Stimulated activated CD8-positive, alpha-beta memory T cell treated with anti-CD3 and anti-CD28 coated beads, Interleukin-7, amount 100 ng/mL, for 24 hours (primary cell): ENCODE measurements around the gene TICAM1.
A peak's percentile ranks its signal among the peaks of the same experiment; 100 is the strongest.
"Not testable (repeated sequence)": the region's sequence is repeated elsewhere in the genome, so short reads cannot be mapped to it uniquely, and the experiment has no call there.

Experiments
- DNase-seq: peaks from one replicate; pipeline ENCODE4 v3.0.0-alpha.2; 2020; ENCODE audit warnings: low read depth

TICAM1 gene

DNA sequence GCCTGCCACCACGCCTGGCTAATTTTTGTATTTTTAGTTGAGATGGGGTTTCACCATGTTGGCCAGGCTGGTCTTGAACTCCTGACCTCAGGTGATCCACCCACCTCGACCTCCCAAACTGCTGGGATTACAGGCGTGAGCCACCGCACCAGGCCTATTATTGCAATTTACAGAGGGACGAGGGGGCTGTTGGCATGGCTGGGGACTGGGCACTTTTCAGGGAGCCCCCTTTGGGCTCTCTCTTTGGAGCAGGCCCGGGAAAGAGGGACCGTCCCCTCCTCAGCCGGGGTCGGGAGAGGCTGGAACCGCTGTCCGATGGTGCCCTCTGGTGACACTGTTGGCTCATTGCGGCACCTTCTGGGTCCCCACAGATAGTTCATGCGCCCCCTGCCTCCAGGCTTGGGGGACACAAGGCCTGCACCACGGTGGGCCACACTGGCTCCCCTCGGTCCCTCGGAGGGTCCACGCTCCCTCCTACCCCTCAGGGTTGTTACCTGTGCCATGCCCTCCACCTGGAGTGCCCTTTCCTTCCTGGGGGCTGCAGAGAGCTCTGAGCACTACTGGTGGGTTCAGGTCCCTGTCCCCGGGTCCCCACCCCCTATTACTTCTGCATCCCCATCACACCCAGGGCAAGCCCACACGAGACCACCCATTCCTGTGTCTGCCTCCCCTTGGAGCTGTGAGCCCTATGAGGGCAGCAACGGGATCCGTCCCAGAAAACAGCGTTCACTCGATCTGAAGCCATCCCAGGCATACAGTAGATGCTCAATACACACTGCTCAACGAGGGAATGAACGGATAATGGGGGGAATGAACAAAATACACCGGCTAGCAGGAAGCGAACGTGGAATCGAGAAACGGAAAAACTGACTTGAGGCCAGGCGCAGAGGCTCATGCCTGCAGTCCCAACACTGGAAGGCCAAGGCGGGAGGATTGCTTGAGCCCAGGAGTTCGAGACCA is 27.5 kb downstream of the TICAM1 start:
- DNase-seq = peak; percentile 43

DNA sequence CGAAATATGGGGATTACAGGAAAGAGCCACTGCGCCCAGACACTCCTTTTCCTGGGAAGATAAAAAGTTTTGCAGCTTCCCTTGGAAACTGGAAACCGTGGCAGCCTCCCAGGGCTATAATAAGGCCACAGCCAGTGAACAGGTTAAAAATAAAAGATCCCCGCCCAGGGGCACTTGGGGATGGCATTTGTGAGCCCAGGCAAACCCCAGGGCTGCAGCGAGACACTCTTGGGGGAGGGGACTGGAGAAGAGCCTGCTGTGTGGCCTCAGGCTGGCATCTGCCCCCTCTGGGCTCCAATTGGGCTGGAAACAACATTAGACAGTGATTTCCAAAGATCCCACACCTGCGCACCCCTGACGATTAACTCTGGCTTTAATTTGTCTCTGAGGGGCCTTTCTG is 28.8 kb downstream of the TICAM1 start:
- DNase-seq = no peak

DNA sequence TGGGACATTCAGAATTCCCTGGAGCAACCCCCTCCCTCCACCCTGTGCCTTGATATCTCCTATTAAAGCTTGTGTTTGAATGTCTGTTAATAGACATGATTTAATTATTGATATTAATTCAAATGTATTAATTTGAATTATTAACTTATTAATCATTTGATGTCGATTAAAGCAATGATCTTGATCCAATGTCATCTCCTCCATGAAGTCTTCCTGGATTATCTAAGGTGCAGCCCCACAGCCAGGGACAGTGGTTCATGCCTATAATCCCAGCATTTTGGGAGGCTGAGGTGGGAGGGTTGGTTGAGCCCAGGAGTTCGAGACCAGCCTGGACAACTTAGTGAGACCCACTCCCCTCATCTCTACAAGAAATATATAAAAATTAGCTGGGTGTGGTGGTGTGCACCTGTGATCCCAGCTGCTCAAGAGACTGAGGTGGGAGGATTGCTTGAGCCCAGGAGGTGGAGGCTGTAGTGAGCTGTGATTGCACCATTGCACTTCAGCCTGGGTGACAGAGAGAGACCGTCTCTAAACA is 30.4 kb downstream of the TICAM1 start:
- DNase-seq = no peak

DNA sequence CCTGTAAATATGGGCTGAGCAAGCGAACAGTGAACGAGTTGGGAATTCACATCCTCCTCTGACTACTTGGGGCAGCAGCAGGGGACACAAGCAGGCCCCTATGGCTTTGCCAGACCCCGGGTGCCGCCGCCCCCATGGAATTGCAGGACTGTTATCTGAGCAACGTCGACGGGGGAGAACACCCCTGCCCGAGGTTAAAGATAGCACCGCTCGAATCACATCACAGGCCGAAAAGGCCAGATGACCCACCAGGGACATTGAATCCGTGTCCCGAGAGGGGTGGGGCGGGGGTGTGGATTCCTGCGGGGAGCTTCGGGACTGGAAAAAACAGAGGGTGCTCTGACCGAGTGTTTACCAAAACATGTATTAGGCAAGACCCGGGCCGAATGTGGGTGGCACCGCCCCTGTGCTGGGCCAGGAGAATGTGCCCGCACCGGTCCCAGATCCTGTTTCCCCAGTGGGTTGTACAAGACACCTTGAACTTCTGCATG is 30.9 kb downstream of the TICAM1 start:
- no peak for DNase-seq

DNA sequence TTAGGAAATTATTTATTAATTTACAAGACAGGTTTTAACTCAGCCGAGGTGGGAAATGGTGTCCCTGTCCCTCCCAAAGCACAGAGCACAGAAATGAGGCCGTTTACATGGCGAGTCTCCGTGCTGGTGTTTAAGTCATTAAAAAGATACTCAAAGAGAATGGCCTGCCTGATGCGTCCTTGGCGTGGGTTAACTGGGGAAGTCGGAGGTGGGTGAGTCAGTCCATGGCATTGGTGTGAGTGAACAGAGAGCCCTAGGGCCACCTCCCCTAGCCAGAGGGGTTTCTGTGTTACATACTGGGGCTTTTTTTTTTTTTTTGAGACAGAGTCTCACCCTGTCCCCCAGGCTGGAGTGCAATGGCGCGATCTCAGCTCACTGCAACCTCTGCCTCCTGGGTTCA is 36.1 kb downstream of the TICAM1 start:
- DNase-seq = no peak

DNA sequence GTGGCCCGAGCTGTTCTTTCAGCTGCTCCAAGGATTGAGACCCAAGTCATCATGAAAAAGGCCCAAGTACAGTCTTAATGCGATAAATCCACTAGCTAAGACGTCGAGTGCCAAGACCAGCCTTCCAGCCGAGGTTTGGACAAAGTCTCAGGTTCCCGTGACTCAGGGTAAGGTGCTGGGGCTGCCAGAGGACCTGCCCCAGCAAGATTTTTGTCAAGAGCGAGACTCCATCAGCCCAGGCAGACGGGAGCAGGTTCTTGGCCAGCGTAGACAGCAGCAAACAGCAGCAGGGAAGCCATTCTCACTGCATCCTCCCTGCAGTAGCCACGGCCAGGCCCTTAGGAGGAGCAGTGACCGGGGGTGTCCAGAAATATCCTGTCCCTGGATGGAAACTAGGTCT is 36.5 kb downstream of the TICAM1 start:
- no peak for DNase-seq

DNA sequence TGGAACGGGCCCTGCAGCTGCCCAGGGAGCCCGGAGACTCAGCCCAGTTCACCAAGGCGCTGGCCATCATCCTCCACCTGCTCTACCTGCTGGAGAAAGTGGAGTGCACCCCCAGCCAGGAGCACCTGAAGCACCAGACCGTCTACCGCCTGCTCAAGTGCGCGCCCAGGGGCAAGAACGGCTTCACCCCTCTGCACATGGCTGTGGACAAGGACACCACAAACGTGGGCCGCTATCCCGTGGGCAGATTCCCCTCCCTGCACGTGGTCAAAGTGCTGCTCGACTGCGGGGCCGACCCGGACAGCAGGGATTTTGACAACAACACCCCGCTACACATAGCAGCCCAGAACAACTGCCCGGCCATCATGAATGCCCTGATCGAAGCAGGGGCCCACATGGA is 38.2 kb downstream of the TICAM1 start:
- not testable (repeated sequence) for DNase-seq

DNA sequence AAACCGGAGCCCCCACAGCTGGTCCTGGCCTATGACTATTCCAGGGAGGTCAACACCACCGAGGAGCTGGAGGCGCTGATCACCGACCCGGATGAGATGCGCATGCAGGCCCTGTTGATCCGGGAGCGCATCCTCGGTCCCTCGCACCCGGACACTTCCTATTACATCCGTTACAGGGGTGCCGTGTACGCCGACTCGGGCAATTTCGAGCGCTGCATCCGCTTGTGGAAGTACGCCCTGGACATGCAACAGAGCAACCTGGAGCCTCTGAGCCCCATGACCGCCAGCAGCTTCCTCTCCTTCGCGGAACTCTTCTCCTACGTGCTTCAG is 38.7 kb downstream of the TICAM1 start:
- DNase-seq = not testable (repeated sequence)

DNA sequence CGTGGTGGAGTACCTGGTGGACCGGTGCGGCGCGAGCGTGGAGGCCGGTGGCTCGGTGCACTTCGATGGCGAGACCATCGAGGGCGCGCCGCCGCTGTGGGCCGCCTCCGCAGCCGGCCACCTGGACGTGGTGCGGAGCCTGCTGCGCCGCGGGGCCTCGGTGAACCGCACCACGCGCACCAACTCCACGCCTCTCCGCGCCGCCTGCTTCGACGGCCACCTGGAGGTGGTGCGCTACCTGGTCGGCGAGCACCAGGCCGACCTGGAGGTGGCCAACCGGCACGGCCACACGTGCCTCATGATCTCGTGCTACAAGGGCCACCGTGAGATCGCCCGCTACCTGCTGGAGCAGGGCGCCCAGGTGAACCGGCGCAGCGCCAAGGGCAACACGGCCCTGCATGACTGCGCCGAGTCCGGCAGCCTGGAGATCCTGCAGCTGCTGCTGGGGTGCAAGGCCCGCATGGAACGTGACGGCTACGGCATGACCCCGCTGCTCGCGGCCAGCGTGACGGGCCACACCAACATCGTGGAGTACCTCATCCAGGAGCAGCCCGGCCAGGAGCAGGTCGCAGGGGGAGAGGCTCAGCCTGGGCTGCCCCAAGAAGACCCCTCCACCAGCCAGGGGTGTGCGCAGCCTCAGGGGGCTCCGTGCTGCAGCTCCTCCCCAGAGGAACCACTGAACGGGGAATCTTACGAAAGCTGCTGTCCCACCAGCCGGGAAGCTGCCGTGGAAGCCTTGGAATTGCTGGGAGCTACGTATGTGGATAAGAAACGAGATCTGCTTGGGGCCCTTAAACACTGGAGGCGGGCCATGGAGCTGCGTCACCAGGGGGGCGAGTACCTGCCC is 39.3 kb downstream of the TICAM1 start:
- DNase-seq = not testable (repeated sequence)

DNA sequence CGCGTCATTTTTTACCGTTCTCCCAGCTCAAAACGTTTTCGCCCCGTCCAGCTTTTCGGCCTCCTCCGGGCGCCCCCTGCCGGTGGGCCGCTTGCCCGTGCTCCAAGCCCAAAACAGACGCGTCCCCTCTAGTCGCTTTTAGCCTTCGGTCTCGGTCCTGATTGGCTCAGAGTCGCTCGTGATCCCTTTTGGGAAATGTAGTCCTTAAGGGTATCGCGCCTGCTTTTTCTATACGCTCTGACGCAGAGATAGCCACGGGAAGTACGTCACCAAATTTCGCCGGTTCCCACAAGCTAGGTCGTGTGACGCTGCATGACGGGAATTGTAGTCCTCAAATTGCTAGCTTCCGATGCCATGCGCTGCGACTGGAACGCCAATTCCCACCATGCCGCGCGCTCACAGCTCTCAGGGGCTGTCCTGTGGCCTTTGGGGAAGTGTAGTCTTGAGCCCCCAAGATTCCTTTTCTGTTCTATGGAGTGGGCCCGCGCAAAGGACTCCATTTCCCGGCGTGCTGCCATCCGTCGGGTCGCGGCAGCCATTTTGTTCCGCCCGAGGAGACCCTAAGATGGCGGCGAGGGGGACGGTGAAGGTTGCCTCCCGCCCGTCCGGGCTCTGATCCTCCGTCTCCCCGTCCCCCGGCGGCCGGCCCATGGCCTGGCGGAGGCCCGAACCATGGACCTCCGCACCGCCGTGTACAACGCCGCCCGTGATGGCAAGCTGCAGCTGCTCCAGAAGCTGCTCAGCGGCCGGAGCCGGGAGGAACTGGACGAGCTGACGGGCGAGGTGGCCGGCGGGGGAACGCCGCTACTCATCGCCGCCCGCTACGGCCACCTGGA is 40.1 kb downstream of the TICAM1 start, which contains the start of gene FEM1A:
TSS of gene FEM1A (plus strand) at position 552 of the 836 bp plus-strand sequence. CDS start at position 673, 121 bp downstream.
- DNase-seq = peak; percentile 96

DNA sequence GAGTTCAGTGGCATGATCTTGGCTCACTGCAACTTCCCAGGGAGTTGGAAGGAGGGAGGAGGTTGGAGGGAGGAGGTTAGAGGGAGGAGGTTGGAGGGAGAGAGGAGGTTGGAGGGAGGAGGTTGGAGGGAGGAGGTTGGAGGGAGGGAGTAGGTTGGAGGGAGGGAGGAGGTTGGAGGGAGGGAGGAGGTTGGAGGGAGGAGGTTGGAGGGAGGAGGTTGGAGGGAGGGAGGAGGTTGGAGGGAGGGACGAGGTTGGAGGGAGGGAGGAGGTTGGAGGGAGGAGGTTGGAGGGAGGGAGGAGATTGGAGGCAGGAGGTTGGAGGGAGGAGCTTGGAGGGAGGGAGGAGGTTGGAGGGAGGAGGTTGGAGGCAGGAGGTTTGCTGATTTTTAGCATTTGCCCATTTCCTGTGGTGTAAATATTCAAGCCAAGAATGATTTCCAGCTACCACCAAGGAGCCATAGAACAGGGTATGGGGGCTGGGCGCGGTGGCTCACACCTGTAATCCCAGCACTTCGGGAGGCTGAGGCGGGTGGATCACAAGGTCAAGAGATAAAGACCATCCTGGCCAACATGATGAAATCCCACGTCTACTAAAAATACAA is 45.0 kb downstream of the TICAM1 start:
- not testable (repeated sequence) for DNase-seq

DNA sequence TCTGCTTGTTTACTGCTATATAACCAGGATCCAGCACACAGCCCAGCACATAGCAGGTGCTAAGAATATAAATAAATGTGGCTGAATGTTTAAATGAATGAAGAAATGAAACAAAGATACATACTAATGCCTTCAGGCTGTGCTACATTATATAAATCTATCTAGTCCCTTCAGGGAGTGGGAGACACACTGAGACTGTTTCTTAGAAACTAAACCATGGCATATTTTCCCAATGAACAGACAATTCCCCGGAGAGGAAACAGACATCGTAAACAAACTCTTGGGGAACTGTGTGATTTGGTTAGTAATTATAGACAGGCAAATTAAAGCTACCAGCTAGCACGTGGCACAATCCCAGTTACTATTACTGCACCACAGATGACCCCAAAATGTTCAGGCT is 49.7 kb downstream of the TICAM1 start:
- no peak for DNase-seq

DNA sequence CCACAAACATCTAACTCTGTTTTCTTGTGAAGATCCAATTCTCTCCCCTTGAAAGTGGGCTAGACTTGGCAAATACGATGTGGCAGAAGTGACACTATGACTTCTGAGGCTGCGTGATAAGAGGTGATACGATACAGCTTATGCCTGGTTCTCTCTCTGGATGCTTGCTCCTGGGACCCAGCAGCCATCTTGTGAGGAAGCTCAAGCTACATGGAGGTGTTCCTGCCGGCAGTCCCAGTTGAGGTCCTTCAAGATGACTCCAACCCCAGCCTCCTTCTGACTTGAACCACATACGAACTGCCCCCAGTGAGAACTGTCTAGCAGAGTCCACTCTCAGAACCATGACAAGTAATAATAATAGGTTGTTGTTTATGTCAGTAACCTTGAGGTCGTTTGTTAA is 50.7 kb downstream of the TICAM1 start:
- DNase-seq = no peak

DNA sequence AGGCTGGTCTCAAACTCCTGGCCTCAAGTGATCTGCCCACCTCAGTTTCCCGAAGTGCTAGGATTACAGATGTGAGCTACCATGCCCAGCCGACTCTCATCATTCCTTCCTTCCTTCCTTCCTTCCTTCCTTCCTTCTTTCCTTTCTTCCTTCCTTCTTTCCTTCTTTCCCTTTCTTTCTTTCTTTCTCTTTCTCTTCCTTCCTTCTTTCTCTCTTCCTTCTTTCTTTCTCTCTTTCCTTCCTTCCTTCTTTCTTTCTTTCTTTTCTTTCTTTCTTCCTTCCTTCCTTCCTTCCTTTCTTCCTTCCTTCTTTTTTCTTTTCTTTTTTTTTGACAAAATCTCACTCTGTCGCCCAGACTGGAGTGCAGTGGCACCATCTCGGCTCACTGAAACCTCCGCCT is 53.4 kb downstream of the TICAM1 start:
- not testable (repeated sequence) for DNase-seq

DNA sequence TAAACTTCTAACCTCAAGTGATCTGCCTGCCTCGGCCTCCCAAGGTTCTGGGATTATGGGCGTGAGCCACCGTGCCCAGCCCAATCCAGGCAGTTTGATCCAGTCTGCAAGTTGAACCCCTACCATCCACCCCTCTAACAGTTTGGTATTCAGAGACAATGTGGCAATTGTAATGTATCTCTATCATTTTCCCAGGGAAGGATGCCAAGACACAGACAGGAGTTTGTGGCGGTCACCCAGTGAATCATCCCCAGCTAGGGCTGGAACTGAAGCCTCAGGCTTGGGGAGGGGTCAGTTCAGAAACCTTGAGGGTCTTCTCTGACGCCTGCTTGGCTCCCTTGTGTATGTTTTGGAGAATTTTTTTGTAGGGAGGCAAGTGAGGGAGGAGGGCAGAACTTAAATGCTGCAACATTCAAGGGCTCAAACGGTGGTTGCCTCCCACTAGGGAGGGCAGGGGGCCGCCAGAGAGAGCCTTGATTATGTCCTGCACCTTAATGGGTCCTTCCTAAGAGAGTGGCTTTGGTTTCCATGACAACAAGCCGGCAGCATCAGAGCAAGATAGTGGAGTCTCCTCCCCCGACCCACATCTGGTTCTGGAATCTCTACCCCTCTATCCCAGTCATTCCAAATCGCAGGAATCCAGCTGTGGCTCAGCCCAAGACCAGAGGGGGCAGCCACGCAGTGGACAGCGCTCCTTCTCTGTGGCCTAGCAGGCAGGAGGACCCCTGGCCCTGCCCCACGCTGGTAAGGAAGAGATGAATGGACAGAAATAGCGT is 54.9 kb downstream of the TICAM1 start:
- no peak for DNase-seq

DNA sequence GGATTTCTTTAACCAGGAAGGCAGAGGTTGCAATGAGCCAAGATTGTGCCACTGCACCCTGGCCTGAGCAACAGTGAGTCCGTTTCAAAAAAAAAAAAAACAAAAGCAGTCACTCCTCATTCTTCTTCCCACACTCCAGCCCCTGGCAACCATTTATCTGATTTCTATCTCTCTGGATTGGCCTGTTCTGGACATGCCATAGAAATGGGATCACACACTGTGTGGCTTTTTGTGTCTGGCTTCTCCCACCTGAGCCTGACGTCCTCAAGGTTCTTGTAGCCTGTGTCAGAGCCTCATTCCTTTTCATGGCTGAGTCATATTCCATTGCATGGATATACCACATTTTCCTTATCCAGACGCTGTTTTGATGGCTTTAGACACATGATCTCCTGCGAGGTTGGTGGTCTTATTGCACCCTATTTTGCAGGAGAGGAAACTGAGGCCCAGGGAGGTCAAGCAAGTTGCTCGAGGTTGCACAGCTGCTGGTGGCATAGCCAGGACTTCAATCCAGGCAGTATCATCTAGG is 55.8 kb downstream of the TICAM1 start:
- DNase-seq = no peak

DNA sequence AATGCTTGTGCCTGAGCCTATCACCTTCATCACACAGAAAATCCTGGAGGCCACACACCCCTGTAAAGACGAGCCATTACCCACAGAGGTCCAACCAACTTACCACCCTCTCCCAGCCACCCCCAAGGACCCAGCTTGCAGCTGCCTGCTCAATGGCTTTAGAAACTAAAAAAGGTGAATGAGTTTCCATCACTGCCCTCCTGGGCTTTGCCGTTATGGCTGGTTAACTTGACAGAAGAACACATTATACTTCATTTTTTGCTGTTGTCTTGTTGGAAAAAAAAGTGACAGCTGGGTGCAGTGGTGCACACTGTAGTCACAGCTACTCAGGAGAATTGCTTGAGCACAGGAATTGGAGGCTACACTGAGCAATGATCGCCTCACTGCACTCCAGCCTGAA is 57.4 kb downstream of the TICAM1 start:
- no peak for DNase-seq

DNA sequence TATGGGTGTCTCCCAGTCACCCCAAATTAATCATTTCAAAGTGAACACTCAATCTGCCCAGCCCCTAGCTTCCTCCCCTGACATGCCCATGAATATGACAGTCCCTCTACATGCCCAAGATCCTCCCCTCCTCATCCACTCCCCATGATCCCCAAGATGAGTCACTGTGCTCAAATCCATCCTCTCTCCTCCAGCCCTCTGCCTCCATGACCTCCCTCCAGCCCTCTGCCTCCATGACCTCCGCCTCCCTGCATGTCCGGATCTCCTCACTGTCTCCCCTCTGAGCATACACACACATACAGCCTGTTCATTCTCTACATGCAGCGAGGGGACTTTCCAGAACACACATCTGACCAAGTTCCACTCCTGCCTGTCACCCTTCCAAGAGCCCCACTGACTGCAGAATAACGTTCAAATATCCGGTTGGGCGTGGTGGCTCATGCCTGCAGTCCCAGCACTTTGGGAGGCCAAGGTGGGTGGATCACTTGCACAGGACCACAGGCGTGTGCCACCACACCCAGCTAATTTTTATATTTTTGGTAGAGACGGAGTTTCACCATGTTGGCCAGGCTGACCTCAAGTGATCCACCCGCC is 58.4 kb downstream of the TICAM1 start:
- no peak for DNase-seq

DNA sequence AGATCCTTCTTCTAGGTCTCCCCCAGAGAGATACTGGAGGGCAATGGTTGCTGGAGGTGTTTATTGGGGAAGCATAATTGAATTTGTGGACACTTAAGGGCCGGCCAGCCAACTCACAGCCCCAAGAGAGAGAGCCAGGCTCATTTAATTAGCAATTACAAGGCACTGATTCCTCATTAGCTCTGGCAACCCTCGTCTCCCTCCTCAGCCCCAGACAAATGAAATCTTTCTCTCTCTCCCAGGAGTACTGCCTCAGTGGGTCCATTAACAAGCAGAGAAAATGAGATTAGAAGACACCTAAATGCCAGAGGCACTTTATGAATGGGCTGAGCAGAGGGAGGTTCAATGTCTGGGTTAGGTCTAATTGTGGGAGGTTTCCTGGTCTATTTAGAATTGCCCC is 58.9 kb downstream of the TICAM1 start:
- no peak for DNase-seq
